ENCODE data around the gene FIG4. TPM values are rescaled to one million over a fixed set of nuclear protein-coding genes. Genes with fewer than 3 reads are reported as not detected.

FIG4 gene
- total RNA-seq, 1 experiment from 2014 or later = 15.7 TPM

- CTCF ChIA-PET = no interaction called here
- ATAC-seq = no peak
Observed at GRCh38 chr6:109722564-109723254, 31.6 kb downstream of the FIG4 start.

More at GRCh38 chr6:109722564-109723254, 31.6 kb downstream of the FIG4 start:
- Histone ChIP-seq H3K36me3 (ENCODE audit: control insufficient read depth in 1 of 2, insufficient read depth in 2 of 2, low read length in 2 of 2) (no peaks in the 10 kb centered on the region), H2AFZ (ENCODE audit: low read depth, low read length, poor library complexity, severe bottlenecking) (no peak overlapping the region), H3K9me2 (ENCODE audit: insufficient read depth) (no peaks in the 10 kb centered on the region; the same call in 1 of the 2 replicates), H3K4me3 (replicated peaks in 1 of 2; ENCODE audit: low read depth in 1 of 2, low read length in 2 of 2) (no peak overlapping the region), H3K79me2 (ENCODE audit: insufficient read depth, low read length) (no peaks in the 10 kb centered on the region), H4K20me1 (ENCODE audit: insufficient read depth) (no peaks in the 10 kb centered on the region), H3K27ac (ENCODE audit: low read depth, low read length) (no peak overlapping the region), H3K9me3 (ENCODE audit: control insufficient read depth in 1 of 2, insufficient read depth in 1 of 2, low read depth in 1 of 2, low read length in 2 of 2) (no peaks in the 10 kb centered on the region), H3K4me2 (ENCODE audit: low read length) (no peak overlapping the region), H3K4me1 (ENCODE audit: control insufficient read depth in 1 of 2, insufficient read depth in 2 of 2, low read length in 2 of 2) (no peaks in the 10 kb centered on the region), H3K27me3 (ENCODE audit: insufficient read depth, low read length) (no peaks in the 10 kb centered on the region), H3K9ac (ENCODE audit: low read length) (no peak overlapping the region)
- BruUV-seq (replicated peaks) = no TSS peak
- RAD21 ChIA-PET (ENCODE audit: low non-redundant PET in 1 of 2, low total read pairs in 2 of 2, uncharacterized antibody in 2 of 2, unreplicated experiment in 2 of 2) = no interaction called here
- POLR2A ChIA-PET = no interaction called here
- no peak for DNase-seq (ENCODE audit: low read depth, low spot score)
- intact Hi-C loops (cut with micrococcal nuclease) = no loop called here
- TF ChIP-seq REST (IDR thresholded peaks at IDR 0.05; ENCODE audit: low read depth) (no peak), ELF1 (IDR thresholded peaks at IDR 0.05; ENCODE audit: borderline replicate concordance, low read depth) (no peak), SRF (IDR thresholded peaks at IDR 0.05; ENCODE audit: low read depth) (no peak), TCF7L2 (IDR thresholded peaks at IDR 0.05; ENCODE audit: borderline replicate concordance, extremely low read depth, insufficient read depth, insufficient read length) (no peak), JUND (IDR thresholded peaks at IDR 0.05) (no peak), EGR1 (IDR thresholded peaks at IDR 0.05; ENCODE audit: low read depth) (no peak), ZFX (IDR thresholded peaks at IDR 0.05) (no peak), ZBTB33 (IDR thresholded peaks at IDR 0.05; ENCODE audit: extremely low read depth, insufficient replicate concordance, low read length) (no peak), MAX (IDR thresholded peaks at IDR 0.05) (no peak), RAD21 (IDR thresholded peaks at IDR 0.05; ENCODE audit: low read depth) (no peak), ZNF274 (IDR thresholded peaks at IDR 0.05; ENCODE audit: low read depth, low read length) (no peak), EZH2 (IDR thresholded peaks at IDR 0.05) (no peak), CTCF (IDR thresholded peaks at IDR 0.05 in 2 of 3, conservative IDR thresholded peaks at IDR 0.05 in 1 of 3; ENCODE audit: borderline replicate concordance in 1 of 3, insufficient read depth in 1 of 3, low read depth in 2 of 3, low read length in 2 of 3) (no peak), ATF3 (IDR thresholded peaks at IDR 0.05) (no peak), POLR2A (IDR thresholded peaks at IDR 0.05; ENCODE audit: borderline replicate concordance, extremely low read depth, insufficient read depth, insufficient read length) (no peak), CEBPB (IDR thresholded peaks at IDR 0.05; ENCODE audit: low read depth) (no peak), SIN3A (IDR thresholded peaks at IDR 0.05; ENCODE audit: low read depth) (no peak), POLR2AphosphoS5 (IDR thresholded peaks at IDR 0.05; ENCODE audit: low read depth, low read length) (no peak)

Measured in HCT116 (cell line).